ENCODE measurements around the gene SPATA32. TPM values are rescaled to one million over a fixed set of nuclear protein-coding genes. Genes with fewer than 3 reads are reported as not detected.

The SPATA32 gene
- total RNA-seq, 1 donor from 2014 or later, result not detected

- TF ChIP-seq CTCF (IDR thresholded peaks at IDR 0.05) (no peak), POLR2AphosphoS5 (IDR thresholded peaks at IDR 0.05; ENCODE audit: insufficient read depth in 1 of 2, low read depth in 1 of 2) (no peak), POLR2A (IDR thresholded peaks at IDR 0.05) (no peak)
- peak overlapping the region; percentile 85 for H3K27ac ChIP-seq
- no peaks in the 10 kb centered on the region for H3K27me3 ChIP-seq
- DNase-seq (ENCODE audit: extremely low spot score in 2 of 2), result no peak
- H3K4me3 ChIP-seq, result no peak overlapping the region
- intact Hi-C loops (cut with DNase I), result no loop called here
- no peaks in the 10 kb centered on the region for H3K36me3 ChIP-seq
- H3K9me3 ChIP-seq, result no peaks in the 10 kb centered on the region
- H3K4me1 ChIP-seq, result peaks cover 52% of the 10 kb centered on the region
Observed at GRCh38 chr17:45231481-45232116, 30.3 kb downstream of the SPATA32 start.

- TF ChIP-seq POLR2A (IDR thresholded peaks at IDR 0.05) (no peak), CTCF (IDR thresholded peaks at IDR 0.05) (no peak), POLR2AphosphoS5 (IDR thresholded peaks at IDR 0.05; ENCODE audit: insufficient read depth in 1 of 2, low read depth in 1 of 2) (peak in 1 of 2 donors; percentile 3)
- Histone ChIP-seq H3K4me1 (peaks cover 56% of the 10 kb centered on the region), H3K27me3 (no peaks in the 10 kb centered on the region), H3K36me3 (no peaks in the 10 kb centered on the region), H3K9me3 (no peaks in the 10 kb centered on the region), H3K4me3 (no peak overlapping the region), H3K27ac (peak overlapping the region; percentile 85)
- intact Hi-C loops (cut with DNase I), result no loop called here
- no peak for DNase-seq (ENCODE audit: extremely low spot score in 2 of 2)
Observed at GRCh38 chr17:45230787-45231480, 31.0 kb downstream of the SPATA32 start.

- H3K4me3 ChIP-seq, result no peak overlapping the region
- H3K27ac ChIP-seq, result peak overlapping the region; percentile 85
- H3K9me3 ChIP-seq, result no peaks in the 10 kb centered on the region
- H3K27me3 ChIP-seq, result no peaks in the 10 kb centered on the region
- no peaks in the 10 kb centered on the region for H3K36me3 ChIP-seq
- TF ChIP-seq CTCF (IDR thresholded peaks at IDR 0.05) (no peak), POLR2A (IDR thresholded peaks at IDR 0.05) (no peak), POLR2AphosphoS5 (IDR thresholded peaks at IDR 0.05; ENCODE audit: insufficient read depth in 1 of 2, low read depth in 1 of 2) (no peak)
- H3K4me1 ChIP-seq, result peaks cover 56% of the 10 kb centered on the region
- no peak for DNase-seq (ENCODE audit: extremely low spot score in 2 of 2)
- intact Hi-C loops (cut with DNase I), result no loop called here
Observed at GRCh38 chr17:45230410-45230786, 31.5 kb downstream of the SPATA32 start.

- H3K36me3 ChIP-seq, result no peaks in the 10 kb centered on the region
- intact Hi-C loops (cut with DNase I), result no loop called here
- no peak overlapping the region for H3K4me3 ChIP-seq
- peaks cover 59% of the 10 kb centered on the region for H3K4me1 ChIP-seq
- no peaks in the 10 kb centered on the region for H3K27me3 ChIP-seq
- DNase-seq (ENCODE audit: extremely low spot score in 2 of 2), result no peak
- H3K27ac ChIP-seq, result peak overlapping the region; percentile 85
- TF ChIP-seq POLR2AphosphoS5 (IDR thresholded peaks at IDR 0.05; ENCODE audit: insufficient read depth in 1 of 2, low read depth in 1 of 2), result no peak
- no peak for TF ChIP-seq POLR2A (IDR thresholded peaks at IDR 0.05)
- no peak for TF ChIP-seq CTCF (IDR thresholded peaks at IDR 0.05)
- H3K9me3 ChIP-seq, result no peaks in the 10 kb centered on the region
Observed at GRCh38 chr17:45229681-45230409, 32.0 kb downstream of the SPATA32 start.
